Hair follicle dermal papilla cell (primary cell): Measurements from ENCODE around the gene ATPAF2. TPM values are rescaled to one million over a fixed set of nuclear protein-coding genes. Genes with fewer than 3 reads are reported as not detected.

Experiments
- total RNA-seq: library from RNA; depleted of rRNA; stranded (reverse); fragments of >200 nt; gene quantifications from 2 replicates; pipeline ENCODE4 v1.2.3, GENCODE V29; 2012

Gene ATPAF2
- total RNA-seq: 16.2 and 18.2 TPM in 2 replicates

DNA sequence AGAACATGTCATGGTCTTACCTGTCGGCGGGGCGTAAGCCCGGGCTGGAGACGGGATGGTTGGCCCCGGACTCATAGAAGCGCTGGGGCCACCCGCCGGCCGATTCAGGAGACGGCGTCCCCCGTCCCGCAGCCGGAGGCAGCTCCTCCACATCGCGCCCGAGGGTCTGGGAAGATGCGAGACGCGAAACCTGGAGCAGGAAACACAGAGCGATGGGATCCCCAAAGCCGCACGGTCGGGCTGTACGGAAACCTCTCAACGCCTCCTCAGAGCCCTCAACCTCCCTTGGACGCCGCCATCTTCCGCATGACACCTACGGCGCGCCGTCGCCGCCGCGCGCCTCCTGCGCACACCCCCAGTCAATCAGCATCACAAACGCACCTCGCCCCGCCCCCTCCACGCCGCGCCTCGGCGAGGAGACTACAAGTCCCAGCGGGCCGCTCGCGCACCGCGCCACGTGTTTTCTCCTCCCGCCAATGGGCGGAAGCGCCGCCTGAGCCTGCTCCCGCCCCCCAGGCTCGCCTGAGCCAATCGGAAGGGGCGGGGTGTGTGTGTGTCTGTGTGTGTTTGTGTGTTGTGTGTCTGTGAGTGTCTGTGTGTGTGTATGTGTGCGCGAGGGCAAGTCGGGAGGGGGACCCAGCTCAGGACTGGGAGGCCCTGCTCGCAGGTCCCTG is at the start of gene ATPAF2, which contains the start of gene GID4:
TSS of gene ATPAF2 (minus strand) at position 308 of the 674 bp plus-strand sequence. CDS start at position 153, 155 bp downstream.
TSS of gene GID4 (plus strand) at position 548 of the 674 bp plus-strand sequence. CDS start at position 605, 57 bp downstream.

DNA sequence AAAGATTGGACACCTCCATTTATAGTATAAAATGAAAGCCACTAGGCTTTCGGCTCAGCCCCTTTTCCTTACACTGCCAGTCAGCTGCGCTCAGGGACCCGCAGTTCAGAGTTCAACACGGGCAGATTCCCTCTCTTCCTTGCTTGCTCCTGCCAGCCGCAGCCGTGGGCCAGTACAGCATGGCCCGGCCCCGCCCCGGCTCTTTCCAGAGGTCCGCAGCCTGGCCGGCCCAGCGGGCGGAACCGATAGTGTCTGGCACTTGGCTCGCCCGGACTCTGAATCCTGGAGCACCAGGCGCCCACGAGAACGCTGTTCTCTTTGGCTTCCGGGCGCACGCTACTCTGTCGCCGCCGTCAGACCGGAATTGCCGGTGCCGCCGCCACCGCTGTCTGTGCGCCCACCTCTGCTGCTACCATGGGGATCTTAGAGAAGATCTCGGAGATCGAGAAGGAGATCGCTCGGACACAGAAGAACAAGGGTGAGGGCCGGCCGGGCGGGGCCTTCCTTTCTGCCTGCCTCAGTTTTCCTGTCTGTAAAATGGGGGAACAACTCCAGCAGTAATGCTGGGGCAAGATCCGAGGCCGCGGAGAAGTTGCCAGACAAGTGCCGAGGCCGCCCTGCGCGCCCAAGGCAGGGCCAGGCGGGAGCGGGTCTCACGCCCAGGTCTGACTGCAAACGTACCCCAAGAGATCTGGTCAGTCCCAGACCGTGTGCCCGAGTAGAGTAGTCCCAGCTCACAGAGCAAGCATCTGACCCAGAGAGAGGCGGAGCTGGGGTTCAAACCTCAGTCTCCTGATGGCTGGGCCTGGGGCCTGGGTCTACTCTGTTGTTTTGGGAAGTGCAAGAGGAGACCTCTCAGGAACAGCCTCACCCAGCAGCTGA is 48.9 kb upstream of the ATPAF2 start, which contains the start of gene DRG2:
TSS of gene DRG2 (plus strand) at position 339 of the 882 bp plus-strand sequence. CDS start at position 415, 76 bp downstream.

DNA sequence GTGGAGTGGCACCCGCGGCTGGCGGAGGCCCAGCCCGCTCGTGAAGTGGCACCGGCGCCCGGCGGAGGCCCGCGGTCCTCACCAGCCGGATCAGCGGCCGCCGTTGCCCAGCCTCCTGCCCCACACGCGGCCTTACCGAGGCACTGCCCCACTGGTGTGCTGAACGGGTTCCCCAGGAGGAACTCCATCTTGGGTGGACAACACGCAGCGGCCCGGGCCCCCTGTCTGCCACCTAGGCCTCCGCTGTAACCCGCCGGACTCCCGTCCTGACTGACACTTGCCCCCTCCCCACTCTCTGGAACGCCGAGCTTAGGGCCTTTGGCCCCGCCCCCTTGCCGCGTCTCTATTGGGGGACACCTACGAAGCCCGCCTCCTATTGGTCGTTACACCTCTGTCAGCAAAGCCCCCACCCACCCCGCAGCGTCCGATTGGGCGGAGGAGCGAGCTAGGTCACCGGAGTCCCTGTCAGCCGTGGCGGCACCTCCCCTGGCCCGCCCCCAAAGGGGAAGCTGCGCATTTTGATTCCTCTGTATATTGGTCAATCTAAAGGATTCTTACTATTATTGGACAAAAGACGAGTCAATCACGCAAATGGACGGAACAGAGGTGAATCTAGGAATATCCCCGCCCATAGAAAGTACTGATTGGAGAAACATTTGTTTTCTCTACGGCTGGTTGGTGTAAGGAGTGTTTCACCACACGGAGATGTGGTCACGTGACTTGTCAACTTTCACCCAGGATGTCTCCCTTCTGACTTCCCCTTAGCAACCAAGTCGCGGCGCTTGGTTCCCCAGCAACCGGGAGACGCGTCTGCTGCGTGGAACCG is 66.6 kb downstream of the ATPAF2 start, which contains the start of the genes DRC3 and TOM1L2:
TSS of gene DRC3 (plus strand) at position 737 of the 826 bp plus-strand sequence. CDS start 4,737 bp downstream, outside the sequence.
TSS of gene TOM1L2 (minus strand) at position 275 of the 826 bp plus-strand sequence. CDS start at position 188, 87 bp downstream.

Other genes starting within 250 kb of the ATPAF2 start
- 202 and 230 TPM in 2 replicates for gene SREBF1, start 202.2 kb downstream of the ATPAF2 start, total RNA-seq
- 61.7 and 71.4 TPM in 2 replicates for gene TOM1L2, start 66.8 kb downstream of the ATPAF2 start, total RNA-seq
- gene DRC3, start 66.3 kb downstream of the ATPAF2 start, total RNA-seq: 0.73 and 1.6 TPM in 2 replicates
- 10.8 and 11.0 TPM in 2 replicates for gene GID4, start 240 bp upstream of the ATPAF2 start, total RNA-seq
- 39.6 and 40.1 TPM in 2 replicates for gene DRG2, start 48.8 kb upstream of the ATPAF2 start, total RNA-seq
- 0.97 and 1.9 TPM in 2 replicates for gene MYO15A, start 69.6 kb upstream of the ATPAF2 start, total RNA-seq
- 161 and 162 TPM in 2 replicates for gene ALKBH5, start 144.7 kb upstream of the ATPAF2 start, total RNA-seq
- 64.6 and 71.6 TPM in 2 replicates for gene LLGL1, start 186.5 kb upstream of the ATPAF2 start, total RNA-seq
- gene FLII, start 219.6 kb upstream of the ATPAF2 start, total RNA-seq: 291 and 322 TPM in 2 replicates
- gene MIEF2, start 221.5 kb upstream of the ATPAF2 start, total RNA-seq: 15.3 and 16.4 TPM in 2 replicates